ENCODE data around the gene CDC42BPA. TPM values are rescaled to one million over a fixed set of nuclear protein-coding genes. Genes with fewer than 3 reads are reported as not detected.
A peak's percentile ranks its signal among the peaks of the same experiment; 100 is the strongest.

The CDC42BPA gene
- total and polyA plus RNA-seq, 2 of the 13 experiments (the other 11 are each of a cell fraction or from before 2014, with no cell fraction given): 6.5 to 16.0 TPM

GRCh38 chr1:226945106-226945857, 373.0 kb downstream of the CDC42BPA start (continued):
- TF ChIP-seq ZXDC (CRISPR knock-in tag; IDR thresholded peaks at IDR 0.05): no peak
- no peak for TF ChIP-seq KLF9 (CRISPR knock-in tag; IDR thresholded peaks at IDR 0.05; ENCODE audit: low read depth)
- no peak for TF ChIP-seq U2AF1 (optimal IDR thresholded peaks at IDR 0.05; ENCODE audit: low read depth, low read length)
- TF ChIP-seq HNF1B (CRISPR knock-in tag; IDR thresholded peaks at IDR 0.05): peak; percentile 52
- TF ChIP-seq YEATS2 (CRISPR knock-in tag; IDR thresholded peaks at IDR 0.05; ENCODE audit: borderline replicate concordance): no peak
- no peak for TF ChIP-seq ZNF639 (CRISPR knock-in tag; conservative IDR thresholded peaks at IDR 0.05)
- 0 out of 2 replicates have a peak, but pooled peaks have one; percentile 6 for TF ChIP-seq ZNF816 (CRISPR knock-in tag; IDR thresholded peaks at IDR 0.05; ENCODE audit: borderline replicate concordance)
- TF ChIP-seq ZBTB21 (CRISPR knock-in tag; IDR thresholded peaks at IDR 0.05): no peak
- peak; percentile 75 for TF ChIP-seq ZBTB37 (CRISPR knock-in tag; IDR thresholded peaks at IDR 0.05)
- TF ChIP-seq E2F2 (CRISPR knock-in tag; IDR thresholded peaks at IDR 0.05; ENCODE audit: borderline replicate concordance): no peak
- no peak for TF ChIP-seq MAF1 (CRISPR knock-in tag; IDR thresholded peaks at IDR 0.05; ENCODE audit: borderline replicate concordance)
- TF ChIP-seq ZNF530 (CRISPR knock-in tag; IDR thresholded peaks at IDR 0.05; ENCODE audit: low read depth): no peak
- TF ChIP-seq ATF2 (CRISPR knock-in tag; IDR thresholded peaks at IDR 0.05): peak; percentile 54
- no peak; the same call in 1 of the 2 replicates for TF ChIP-seq CBX5 (CRISPR knock-in tag; IDR thresholded peaks at IDR 0.05; ENCODE audit: borderline replicate concordance)
- peak; percentile 59; the same call in 1 of the 2 replicates for TF ChIP-seq ZNF292 (CRISPR knock-in tag; IDR thresholded peaks at IDR 0.05; ENCODE audit: borderline replicate concordance, low read depth)
- TF ChIP-seq HNF4G (IDR thresholded peaks at IDR 0.05; ENCODE audit: borderline replicate concordance, low read depth, low read length): 0 out of 2 replicates have a peak, but pooled peaks have one; percentile 44
- TF ChIP-seq HNF4G (CRISPR knock-in tag; IDR thresholded peaks at IDR 0.05; ENCODE audit: borderline replicate concordance, low read depth): no peak
